Ramos (cell line): ENCODE data around the gene SAXO1.

Experiments
- in situ Hi-C: fragments of 300-500 bp; cut with MboI; formaldehyde crosslinking; loops from one replicate; pipeline ENCODE4 v1.14.3; 2022; ENCODE audit warnings: low sequenced_read_pairs; ENCODE audit not compliant: unreplicated experiment

SAXO1 gene

GRCh38 chr9:18922161-18922885, 110.7 kb downstream of the SAXO1 start:
- in situ Hi-C loops: no loop called here

- in situ Hi-C loops: no loop called here
Measured at GRCh38 chr9:18921366-18922075, 111.5 kb downstream of the SAXO1 start.

GRCh38 chr9:18920141-18921084, 112.6 kb downstream of the SAXO1 start:
- in situ Hi-C loops: no loop called here

- in situ Hi-C loops: no loop called here
Measured at GRCh38 chr9:18911714-18912342, 121.2 kb downstream of the SAXO1 start.

- in situ Hi-C loops: no loop called here
Measured at GRCh38 chr9:18910916-18911315, 122.1 kb downstream of the SAXO1 start.

GRCh38 chr9:18910435-18910834, 122.6 kb downstream of the SAXO1 start:
- in situ Hi-C loops: no loop called here

GRCh38 chr9:18909140-18910018, 123.6 kb downstream of the SAXO1 start:
- in situ Hi-C loops: no loop called here

- in situ Hi-C loops: no loop called here
Measured at GRCh38 chr9:18907927-18908625, 124.9 kb downstream of the SAXO1 start.

GRCh38 chr9:18906656-18907395, 126.2 kb downstream of the SAXO1 start:
- in situ Hi-C loops: no loop called here

GRCh38 chr9:18905883-18906629, 127.0 kb downstream of the SAXO1 start:
- in situ Hi-C loops: no loop called here

- in situ Hi-C loops: no loop called here
Measured at GRCh38 chr9:18905028-18905882, 127.8 kb downstream of the SAXO1 start.

GRCh38 chr9:18903450-18903849, 129.6 kb downstream of the SAXO1 start:
- in situ Hi-C loops: no loop called here

GRCh38 chr9:18896531-18897179, 136.4 kb downstream of the SAXO1 start:
- in situ Hi-C loops: no loop called here

- in situ Hi-C loops: no loop called here
Measured at GRCh38 chr9:18896004-18896403, 137.0 kb downstream of the SAXO1 start.

GRCh38 chr9:18893491-18893890, 139.5 kb downstream of the SAXO1 start:
- in situ Hi-C loops: no loop called here

GRCh38 chr9:18893046-18893445, 140.0 kb downstream of the SAXO1 start:
- in situ Hi-C loops: no loop called here
